Stimulated activated CD4-positive, alpha-beta T cell treated with anti-CD3 and anti-CD28 coated beads, TNF-alpha, amount 100 ng/mL, for 1 hour (primary cell): ENCODE data around the gene MYH7.
A peak's percentile ranks its signal among the peaks of the same experiment; 100 is the strongest.
"Not testable (repeated sequence)": the region's sequence is repeated elsewhere in the genome, so short reads cannot be mapped to it uniquely, and the experiment has no call there.

Experiments used
- DNase-seq, 3 donors: peaks; one replicate each; pipeline ENCODE4 v3.0.0-alpha.2; 2020; ENCODE audit warnings: low read depth in 3 of 3, low spot score in 1 of 3

MYH7 gene

GRCh38 chr14:23387916-23388882 lies 47.3 kb downstream of the MYH7 start:
- DNase-seq = no peak

GRCh38 chr14:23386999-23387398 lies 48.5 kb downstream of the MYH7 start:
- DNase-seq = no peak

GRCh38 chr14:23386266-23386657 lies 49.2 kb downstream of the MYH7 start:
- DNase-seq = not testable (repeated sequence)

- no peak for DNase-seq
These were observed 49.7 kb downstream of the MYH7 start for GRCh38 chr14:23385642-23386265.

- no peak for DNase-seq
These were observed 50.2 kb downstream of the MYH7 start for GRCh38 chr14:23385244-23385641.

- DNase-seq = no peak
These were observed 50.9 kb downstream of the MYH7 start for GRCh38 chr14:23384364-23385080.

GRCh38 chr14:23382731-23383440 lies 52.6 kb downstream of the MYH7 start:
- no peak for DNase-seq

GRCh38 chr14:23382276-23382675 lies 53.2 kb downstream of the MYH7 start:
- DNase-seq = no peak

GRCh38 chr14:23381871-23382270 lies 53.6 kb downstream of the MYH7 start:
- no peak for DNase-seq

GRCh38 chr14:23380976-23381375 lies 54.5 kb downstream of the MYH7 start:
- DNase-seq = no peak

GRCh38 chr14:23380197-23380914 lies 55.1 kb downstream of the MYH7 start:
- DNase-seq = no peak

GRCh38 chr14:23379366-23380196 lies 55.9 kb downstream of the MYH7 start:
- DNase-seq = peak; percentile 10 to 53 (median 50)

- DNase-seq = no peak
These were observed 56.7 kb downstream of the MYH7 start for GRCh38 chr14:23378612-23379220.

GRCh38 chr14:23377573-23378563 lies 57.6 kb downstream of the MYH7 start:
- no peak for DNase-seq

GRCh38 chr14:23377198-23377550 lies 58.3 kb downstream of the MYH7 start:
- no peak for DNase-seq

GRCh38 chr14:23376482-23377197 lies 58.8 kb downstream of the MYH7 start, which contains the start of gene CMTM5:
CMTM5 (plus strand) TSS chr14:23377046; CDS start chr14:23377252, 206 bp downstream.
- DNase-seq = no peak

- no peak for DNase-seq
These were observed 59.8 kb downstream of the MYH7 start for GRCh38 chr14:23375527-23376251.
